HEK293T (cell line): ENCODE measurements around the gene SLC6A19.

Experiments used
- BHLHE40 ChIP-seq: fragments of 450-650 bp; IDR thresholded peaks from 2 replicates; pipeline ENCODE4 v1.6.1; 2016; ENCODE audit warnings: mild to moderate bottlenecking, moderate library complexity, borderline replicate concordance
- CTBP1 ChIP-seq: fragments of 450-650 bp; IDR thresholded peaks from 2 replicates; pipeline ENCODE4 v1.6.1; 2016; ENCODE audit warnings: borderline replicate concordance
- ELF4 ChIP-seq: fragments of 450-650 bp; IDR thresholded peaks from 2 replicates; pipeline ENCODE4 v1.6.1; 2017; ENCODE audit warnings: antibody characterized with exemption
- FOXM1 ChIP-seq: fragments of 450-650 bp; IDR thresholded peaks from 2 replicates; pipeline ENCODE4 v1.6.1; 2017; ENCODE audit warnings: mild to moderate bottlenecking, borderline replicate concordance
- HDGF ChIP-seq: fragments of 450-650 bp; IDR thresholded peaks from 2 replicates; pipeline ENCODE4 v1.6.1; 2017; ENCODE audit warnings: antibody characterized with exemption, borderline replicate concordance
- LEF1 ChIP-seq: fragments of 450-650 bp; IDR thresholded peaks from 2 replicates; pipeline ENCODE4 v1.6.1; 2017; ENCODE audit warnings: mild to moderate bottlenecking, borderline replicate concordance
- NFRKB ChIP-seq: fragments of 450-650 bp; IDR thresholded peaks from 2 replicates; pipeline ENCODE4 v1.6.1; 2016; ENCODE audit warnings: mild to moderate bottlenecking, moderate library complexity
- SP1 ChIP-seq: fragments of 450-650 bp; IDR thresholded peaks from 2 replicates; pipeline ENCODE4 v1.6.1; 2017
- SUZ12 ChIP-seq: fragments of 450-650 bp; IDR thresholded peaks from 2 replicates; pipeline ENCODE4 v1.6.1; 2016; ENCODE audit warnings: mild to moderate bottlenecking
- TARDBP ChIP-seq: fragments of 450-650 bp; IDR thresholded peaks from 2 replicates; pipeline ENCODE4 v1.6.1; 2016
- ZNF384 ChIP-seq: fragments of 450-650 bp; IDR thresholded peaks from 2 replicates; pipeline ENCODE4 v1.6.1; 2016
- TF ChIP-seq, protein P1 (sequence below): fragments of 450-650 bp; IDR thresholded peaks from 2 replicates; pipeline ENCODE4 v1.6.1; 2016

DNA sequence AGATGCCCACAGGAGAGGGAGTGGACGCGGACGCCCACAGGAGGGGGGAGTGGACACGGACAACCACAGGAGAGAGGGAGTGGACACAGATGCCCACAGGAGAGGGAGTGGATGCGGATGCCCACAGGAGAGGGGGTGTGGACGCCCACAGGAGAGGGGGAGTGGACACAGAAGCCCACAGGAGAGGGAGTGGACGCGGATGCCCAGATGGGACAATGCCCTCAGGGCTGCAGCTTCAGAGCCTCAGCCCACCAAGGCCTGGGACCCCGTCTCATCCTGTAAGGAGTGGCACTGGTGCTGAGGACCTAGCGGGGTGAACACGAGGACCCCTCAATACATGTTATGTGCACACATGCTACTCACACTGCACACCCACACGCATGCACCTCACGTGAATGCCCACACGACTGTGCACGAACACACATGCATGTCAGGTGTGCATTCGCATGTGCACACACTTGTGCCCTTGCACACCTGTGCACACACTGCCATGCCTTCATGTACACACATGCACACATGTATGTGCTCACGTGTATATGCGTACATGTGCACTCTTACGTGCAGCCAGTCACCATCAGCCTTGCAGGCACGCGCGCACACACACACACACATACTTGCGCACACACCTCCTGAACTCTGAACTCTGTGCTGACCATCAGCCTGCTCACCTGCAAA, 58.5 kb downstream of the SLC6A19 start:
- TF ChIP-seq FOXM1 (no peak), LEF1 (no peak), CTBP1 (no peak), NFRKB (no peak), ELF4 (no peak), TARDBP (no peak), ZNF384 (no peak), BHLHE40 (no peak), SUZ12 (no peak), SP1 (no peak), HDGF (no peak)
- TF ChIP-seq, protein P1, sequence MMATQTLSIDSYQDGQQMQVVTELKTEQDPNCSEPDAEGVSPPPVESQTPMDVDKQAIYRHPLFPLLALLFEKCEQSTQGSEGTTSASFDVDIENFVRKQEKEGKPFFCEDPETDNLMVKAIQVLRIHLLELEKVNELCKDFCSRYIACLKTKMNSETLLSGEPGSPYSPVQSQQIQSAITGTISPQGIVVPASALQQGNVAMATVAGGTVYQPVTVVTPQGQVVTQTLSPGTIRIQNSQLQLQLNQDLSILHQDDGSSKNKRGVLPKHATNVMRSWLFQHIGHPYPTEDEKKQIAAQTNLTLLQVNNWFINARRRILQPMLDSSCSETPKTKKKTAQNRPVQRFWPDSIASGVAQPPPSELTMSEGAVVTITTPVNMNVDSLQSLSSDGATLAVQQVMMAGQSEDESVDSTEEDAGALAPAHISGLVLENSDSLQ: no peak
